HepG2 (cell line): ENCODE measurements around the gene PRICKLE3. TPM values are rescaled to one million over a fixed set of nuclear protein-coding genes. Genes with fewer than 3 reads are reported as not detected.

Experiments
- CSRNP2 ChIP-seq: sonication (generic); formaldehyde crosslinking; conservative IDR thresholded peaks from 2 replicates; pipeline ENCODE4 v1.8.0; 2022; ENCODE audit warnings: low read depth, missing genetic modification reagents
- HNRNPL ChIP-seq: fragments of 200-400 bp; formaldehyde crosslinking; IDR thresholded peaks from 2 replicates; pipeline ENCODE4 v1.6.1; 2017; ENCODE audit warnings: mild to moderate bottlenecking, low read depth, low read length
- HNRNPUL1 ChIP-seq: fragments of 200-400 bp; formaldehyde crosslinking; IDR thresholded peaks from 2 replicates; pipeline ENCODE4 v1.6.1; 2017; ENCODE audit warnings: low read depth, mild to moderate bottlenecking, low read length, moderate library complexity
- ZNF275 ChIP-seq: sonication (generic); formaldehyde crosslinking; IDR thresholded peaks from 2 replicates; pipeline ENCODE4 v1.8.0; 2022; ENCODE audit warnings: missing genetic modification reagents, mild to moderate bottlenecking, inconsistent platforms, borderline replicate concordance
- ZNF547 ChIP-seq: sonication (generic); formaldehyde crosslinking; IDR thresholded peaks from 2 replicates; pipeline ENCODE4 v1.5.1; 2020; ENCODE audit warnings: mild to moderate bottlenecking, missing genetic modification reagents
- ZNF574 ChIP-seq: sonication (generic); formaldehyde crosslinking; IDR thresholded peaks from 2 replicates; pipeline ENCODE4 v1.4.0; 2020; ENCODE audit warnings: missing genetic modification reagents
- ZXDC ChIP-seq: sonication (generic); formaldehyde crosslinking; IDR thresholded peaks from 2 replicates; pipeline ENCODE4 v1.5.0; 2020; ENCODE audit warnings: mild to moderate bottlenecking, missing genetic modification reagents
- polyA plus RNA-seq, 8 experiments: library from polyadenylated mRNA; depleted of rRNA in 3 of 8; stranded (reverse) in 7 of 8; unstranded in 1 of 8; fragments of >200 nt; fragmentation: Illumina TruSeq in 4 of 8; extraction: Trizol in 4 of 8; gene quantifications; 2 replicates each; pipeline versions ENCODE4 v1.2.1 to v1.2.3, GENCODE V29; 2011 to 2016; ENCODE audit warnings: low read depth in 4 of 8, missing spikeins in 1 of 8, mixed read lengths in 1 of 8; ENCODE audit not compliant: insufficient read depth in 1 of 8
- total RNA-seq, 5 experiments: library from RNA; depleted of rRNA; stranded (reverse); fragments of >200 nt; fragmentation: Illumina TruSeq; extraction: Trizol; gene quantifications; 2 replicates each; pipeline ENCODE4 v1.2.3, GENCODE V29; 2016; ENCODE audit warnings: low read depth in 1 of 5

PRICKLE3 gene
- total and polyA plus RNA-seq, 2 of the 13 experiments (the other 11 are each of a cell fraction or from before 2014, with no cell fraction given): 2.6 TPM

- TF ChIP-seq HNRNPUL1 (no peak), ZNF275 (CRISPR knock-in tag) (no peak), ZNF574 (CRISPR knock-in tag) (no peak), ZNF547 (CRISPR knock-in tag) (no peak), CSRNP2 (CRISPR knock-in tag) (no peak), HNRNPL (no peak), ZXDC (CRISPR knock-in tag) (no peak)
Observed at GRCh38 chrX:49155243-49155899, 30.8 kb downstream of the PRICKLE3 start (continued).
